HepG2 (cell line): ENCODE measurements around the gene CDH23. TPM values are rescaled to one million over a fixed set of nuclear protein-coding genes. Genes with fewer than 3 reads are reported as not detected.

Experiments
- ATAC-seq: fragments of 200-7000 bp; cut with Tn5 transposase; 3 replicates; pipeline ENCODE4 v1.9.1; 2020; ENCODE audit warnings: mild to moderate bottlenecking, moderate library complexity
- BruUV-seq: library from RNA; stranded (reverse); fragments of 400-500 nt; replicated peaks from 2 replicates; lab custom pipeline; 2021; lab: Mats Ljungman, UMichigan
- CTCF ChIA-PET: fragments of 300-600 bp; formaldehyde crosslinking; extraction: SDS; loops from one replicate; lab custom pipeline; 2021; ENCODE audit warnings: low total read pairs, inconsistent platforms, low intra/inter-chr PET ratio; lab: Yijun Ruan, JAX
- POLR2A ChIA-PET: fragments of 350-600 bp; sonication (Branson Sonifier 250); formaldehyde crosslinking; loops from one replicate; lab custom pipeline; 2020; ENCODE audit warnings: antibody characterized with exemption, inconsistent platforms; lab: Yijun Ruan, JAX
- DNase-seq: peaks from one replicate; pipeline ENCODE4 v3.0.0-alpha.2; 2015; ENCODE audit warnings: low spot score
- FAIRE-seq: peaks from 3 replicates; lab custom pipeline; 2011; peaks lifted over from hg19 to GRCh38; lab: Jason Lieb, UNC
- H2AFZ ChIP-seq: one replicate; pipeline ENCODE4 v1.6.1; 2011; ENCODE audit warnings: low read length, inconsistent platforms
- H3K27ac ChIP-seq: fragments of 300-600 bp; 3 replicates; pipeline ENCODE4 v1.8.0; 2011; ENCODE audit warnings: mixed run types, mild to moderate bottlenecking, mixed read lengths, low read length, inconsistent platforms; ENCODE audit not compliant: insufficient read depth; ENCODE audit errors: extremely low read length
- H3K27me3 ChIP-seq, 2 experiments: fragments of 200-600 bp in 1 of 2; 2 replicates in 1 of 2; 3 replicates in 1 of 2; pipeline versions ENCODE4 v1.6.0 to v1.8.0; 2011; ENCODE audit warnings: low read length in 2 of 2, mild to moderate bottlenecking in 2 of 2, moderate library complexity in 2 of 2, inconsistent platforms in 1 of 2; ENCODE audit not compliant: insufficient read depth in 2 of 2, control insufficient read depth in 1 of 2
- H3K36me3 ChIP-seq, 2 experiments: fragments of 200-600 bp in 1 of 2; replicated peaks in 1 of 2; 2 replicates in 1 of 2; 3 replicates in 1 of 2; pipeline versions ENCODE4 v1.5.1 to v1.8.0; 2011; ENCODE audit warnings: low read length in 2 of 2, inconsistent platforms in 1 of 2; ENCODE audit not compliant: insufficient read depth in 2 of 2, control insufficient read depth in 1 of 2
- H3K4me1 ChIP-seq: 2 replicates; pipeline ENCODE4 v1.5.1; 2012; ENCODE audit warnings: low read length, inconsistent platforms; ENCODE audit not compliant: insufficient read depth
- H3K4me2 ChIP-seq: 2 replicates; pipeline ENCODE4 v1.6.0; 2011; ENCODE audit warnings: low read depth, low read length, inconsistent platforms
- H3K4me3 ChIP-seq, 3 experiments: fragments of 200-600 bp in 1 of 3; sonication (generic), shearing (Covaris generic) in 1 of 3; replicated peaks in 1 of 3; 2 replicates each; pipeline ENCODE4 v1.5.1; 2011 to 2016; ENCODE audit warnings: low read length in 3 of 3, inconsistent platforms in 2 of 3, low read depth in 2 of 3, mild to moderate bottlenecking in 2 of 3, control low read depth in 1 of 3, mixed read lengths in 1 of 3; ENCODE audit not compliant: insufficient read depth in 1 of 3
- H3K79me2 ChIP-seq: one replicate; pipeline ENCODE4 v1.6.1; 2011; ENCODE audit warnings: low read length, inconsistent platforms; ENCODE audit not compliant: insufficient read depth
- H3K9ac ChIP-seq: 2 replicates; pipeline ENCODE4 v1.6.0; 2011; ENCODE audit warnings: mild to moderate bottlenecking, low read depth, low read length, inconsistent platforms; ENCODE audit not compliant: insufficient read depth
- H3K9me3 ChIP-seq: 2 replicates; pipeline ENCODE4 v1.5.1; 2012; ENCODE audit warnings: mild to moderate bottlenecking, low read length
- H4K20me1 ChIP-seq: 2 replicates; pipeline ENCODE4 v1.6.0; 2011; ENCODE audit warnings: inconsistent platforms, mild to moderate bottlenecking, low read length, moderate library complexity; ENCODE audit not compliant: insufficient read depth
- ADNP ChIP-seq: sonication (generic); formaldehyde crosslinking; IDR thresholded peaks from 2 replicates; pipeline ENCODE4 v1.4.0; 2020; ENCODE audit warnings: missing genetic modification reagents
- ASH2L ChIP-seq: fragments of 300-600, 200-600 bp; sonication (generic); IDR thresholded peaks from 2 replicates; pipeline ENCODE4 v1.7.0; 2017; ENCODE audit warnings: low read depth, mild to moderate bottlenecking, moderate library complexity, mixed read lengths, low read length; ENCODE audit not compliant: insufficient read length
- ATF7-NPFF ChIP-seq: sonication (generic); formaldehyde crosslinking; IDR thresholded peaks from 2 replicates; pipeline ENCODE4 v1.8.1; 2023; ENCODE audit warnings: mild to moderate bottlenecking, low read depth, missing genetic modification reagents, moderate library complexity
- HOXA7 ChIP-seq: sonication (generic); formaldehyde crosslinking; IDR thresholded peaks from 2 replicates; pipeline ENCODE4 v1.8.1; 2022; ENCODE audit warnings: mild to moderate bottlenecking, missing genetic modification reagents, moderate library complexity
- IKZF4 ChIP-seq: sonication (generic); formaldehyde crosslinking; IDR thresholded peaks from 2 replicates; pipeline ENCODE4 v1.5.1; 2020; ENCODE audit warnings: borderline replicate concordance, mild to moderate bottlenecking, low read depth, missing genetic modification reagents; ENCODE audit errors: not compliant biosample characterization
- JARID2 ChIP-seq: sonication (generic); formaldehyde crosslinking; IDR thresholded peaks from 2 replicates; pipeline ENCODE4 v1.8.1; 2023; ENCODE audit warnings: missing genetic modification reagents, inconsistent platforms; ENCODE audit not compliant: insufficient replicate concordance
- KAT2B ChIP-seq: fragments of 150-350 bp; IDR thresholded peaks from 2 replicates; pipeline ENCODE4 v1.6.1; 2014; ENCODE audit warnings: low read depth, low read length, borderline replicate concordance
- MATR3 ChIP-seq: sonication (generic); formaldehyde crosslinking; IDR thresholded peaks from 2 replicates; pipeline ENCODE4 v1.4.0; 2020; ENCODE audit warnings: missing genetic modification reagents
- SALL1 ChIP-seq: sonication (generic); formaldehyde crosslinking; IDR thresholded peaks from 2 replicates; pipeline ENCODE4 v1.8.0; 2022; ENCODE audit warnings: mild to moderate bottlenecking, missing genetic modification reagents
- ZFP91 ChIP-seq: sonication (generic); formaldehyde crosslinking; IDR thresholded peaks from 2 replicates; pipeline ENCODE4 v1.9.0; 2022; ENCODE audit warnings: missing genetic modification reagents, mild to moderate bottlenecking, borderline replicate concordance
- ZMAT3 ChIP-seq: sonication (generic); formaldehyde crosslinking; conservative IDR thresholded peaks from 2 replicates; pipeline ENCODE4 v1.7.0; 2021; ENCODE audit warnings: missing genetic modification reagents
- ZNF138 ChIP-seq: sonication (generic); formaldehyde crosslinking; IDR thresholded peaks from 2 replicates; pipeline ENCODE4 v1.5.0; 2020; ENCODE audit warnings: mild to moderate bottlenecking, low read depth, missing genetic modification reagents
- ZNF224 ChIP-seq: sonication (generic); formaldehyde crosslinking; IDR thresholded peaks from 2 replicates; pipeline ENCODE4 v1.5.0; 2020; ENCODE audit warnings: mild to moderate bottlenecking, missing genetic modification reagents
- ZNF225 ChIP-seq: sonication (generic); formaldehyde crosslinking; IDR thresholded peaks from 2 replicates; pipeline ENCODE4 v1.4.0; 2020; ENCODE audit warnings: mild to moderate bottlenecking, missing genetic modification reagents
- ZNF232 ChIP-seq: sonication (generic); formaldehyde crosslinking; IDR thresholded peaks from 2 replicates; pipeline ENCODE4 v1.4.0; 2020; ENCODE audit warnings: missing genetic modification reagents, borderline replicate concordance
- ZNF615 ChIP-seq: sonication (generic); formaldehyde crosslinking; IDR thresholded peaks from 2 replicates; pipeline ENCODE4 v1.5.0; 2020; ENCODE audit warnings: mild to moderate bottlenecking, missing genetic modification reagents, borderline replicate concordance
- ZNF879 ChIP-seq: sonication (generic); formaldehyde crosslinking; IDR thresholded peaks from 2 replicates; pipeline ENCODE4 v1.8.1; 2023; ENCODE audit warnings: missing genetic modification reagents
- WGBS: methylation state at CpG from one replicate; pipeline ENCODE4 v1.1.6; 2017; ENCODE audit warnings: low lambda C conversion rate; 5-methylcytosine and 5-hydroxymethylcytosine counted together
- in situ Hi-C: cut with HindIII; loops from 2 replicates; pipeline ENCODE4 v1.10.0; 2017; ENCODE audit warnings: low pct_unique_long_range_greater_than_20kb; ENCODE audit not compliant: extremely low pct_ligation_motif_present
- intact Hi-C: fragments of 100-400 bp; cut with micrococcal nuclease; formaldehyde crosslinking; loops from one replicate; pipeline ENCODE4 v1.10.0; 2022; ENCODE audit not compliant: unreplicated experiment
- polyA plus RNA-seq, 8 experiments: library from polyadenylated mRNA; depleted of rRNA in 3 of 8; stranded (reverse) in 7 of 8; unstranded in 1 of 8; fragments of >200 nt; fragmentation: Illumina TruSeq in 4 of 8; extraction: Trizol in 4 of 8; gene quantifications; 2 replicates each; pipeline versions ENCODE4 v1.2.1 to v1.2.3, GENCODE V29; 2011 to 2016; ENCODE audit warnings: low read depth in 4 of 8, missing spikeins in 1 of 8, mixed read lengths in 1 of 8; ENCODE audit not compliant: insufficient read depth in 1 of 8
- total RNA-seq, 5 experiments: library from RNA; depleted of rRNA; stranded (reverse); fragments of >200 nt; fragmentation: Illumina TruSeq; extraction: Trizol; gene quantifications; 2 replicates each; pipeline ENCODE4 v1.2.3, GENCODE V29; 2016; ENCODE audit warnings: low read depth in 1 of 5
- TF ChIP-seq, protein P1 (sequence below): IDR thresholded peaks from 2 replicates; pipeline ENCODE4 v1.6.1; 2016; ENCODE audit warnings: mild to moderate bottlenecking

Gene CDH23
- total and polyA plus RNA-seq, 2 of the 13 experiments (the other 11 are each of a cell fraction or from before 2014, with no cell fraction given), result 0.13 TPM; not detected in 1

DNA sequence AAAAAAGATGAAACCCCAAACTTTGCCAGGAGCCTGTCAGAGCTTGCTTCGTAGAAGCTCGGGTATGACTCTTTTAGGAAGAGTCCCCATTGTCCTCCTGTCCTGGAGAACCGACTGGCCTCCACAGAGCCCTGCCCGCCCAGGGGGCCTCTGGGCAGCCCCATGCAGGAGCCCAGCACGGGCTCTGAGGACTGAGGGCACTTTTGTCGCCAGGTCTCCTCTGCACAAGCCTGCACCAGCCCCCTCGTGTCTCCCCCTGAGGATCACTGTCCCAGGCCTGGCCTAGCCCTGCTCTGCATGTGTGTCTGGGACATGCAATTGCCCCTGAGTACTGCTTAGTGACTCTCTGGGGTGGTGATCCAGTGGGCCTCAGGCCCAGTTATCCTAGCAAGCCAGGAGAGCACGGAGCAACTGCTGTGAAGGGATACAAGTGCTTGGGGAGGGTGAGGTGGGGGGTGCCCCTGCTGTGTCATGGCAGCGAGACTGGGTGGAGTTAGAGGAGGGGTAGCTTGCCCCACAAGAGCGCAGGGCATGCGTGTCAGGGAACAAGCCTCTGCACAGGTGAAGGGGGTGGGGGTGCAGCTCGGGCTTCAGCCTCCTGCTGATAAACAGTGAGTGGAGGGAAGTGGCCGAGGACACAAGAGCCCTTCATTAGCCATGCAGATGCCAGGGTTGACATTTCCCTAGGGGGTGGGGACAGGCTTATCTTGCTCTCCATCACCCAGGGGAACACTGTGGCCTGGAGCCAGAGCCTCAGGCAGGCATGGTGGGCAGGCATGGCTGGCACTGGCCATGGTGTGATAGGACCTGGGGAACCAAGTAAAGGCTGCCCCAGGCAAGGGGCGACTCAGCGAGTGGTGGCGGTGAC is 179.4 kb downstream of the CDH23 start:
- BruUV-seq, result no TSS peak
- no peak overlapping the region for H3K9ac ChIP-seq
- no peak overlapping the region for H3K4me3 ChIP-seq
- in situ Hi-C loops (no loop called here), intact Hi-C loops (no loop called here)
- H3K36me3 ChIP-seq, result no peaks in the 10 kb centered on the region
- H2AFZ ChIP-seq, result no peak overlapping the region
- no peak for ATAC-seq
- no peaks in the 10 kb centered on the region for H3K9me3 ChIP-seq
- 28% methylated on average over 11 of the region's 16 CpGs for WGBS
- H3K27ac ChIP-seq, result no peak overlapping the region
- peaks cover 4 to 46% of the 10 kb centered on the region in 2 experiments; a peak in 3 of 5 replicates for H3K27me3 ChIP-seq
- H3K79me2 ChIP-seq, result no peaks in the 10 kb centered on the region
- H4K20me1 ChIP-seq, result no peaks in the 10 kb centered on the region
- no peak for FAIRE-seq
- TF ChIP-seq ZNF615 (no peak), ATF7-NPFF (CRISPR knock-in tag) (no peak), HOXA7 (CRISPR knock-in tag) (no peak), ADNP (CRISPR knock-in tag) (no peak), ASH2L (no peak), ZNF879 (CRISPR knock-in tag) (no peak), IKZF4 (CRISPR knock-in tag) (no peak), SALL1 (CRISPR knock-in tag) (no peak), ZFP91 (CRISPR knock-in tag) (no peak), ZNF232 (CRISPR knock-in tag) (no peak), ZNF225 (CRISPR knock-in tag) (no peak), JARID2 (CRISPR knock-in tag) (no peak), MATR3 (CRISPR knock-in tag) (no peak), ZNF138 (CRISPR knock-in tag) (no peak), KAT2B (no peak), ZMAT3 (CRISPR knock-in tag) (no peak), ZNF224 (CRISPR knock-in tag) (no peak)
- TF ChIP-seq, protein P1, sequence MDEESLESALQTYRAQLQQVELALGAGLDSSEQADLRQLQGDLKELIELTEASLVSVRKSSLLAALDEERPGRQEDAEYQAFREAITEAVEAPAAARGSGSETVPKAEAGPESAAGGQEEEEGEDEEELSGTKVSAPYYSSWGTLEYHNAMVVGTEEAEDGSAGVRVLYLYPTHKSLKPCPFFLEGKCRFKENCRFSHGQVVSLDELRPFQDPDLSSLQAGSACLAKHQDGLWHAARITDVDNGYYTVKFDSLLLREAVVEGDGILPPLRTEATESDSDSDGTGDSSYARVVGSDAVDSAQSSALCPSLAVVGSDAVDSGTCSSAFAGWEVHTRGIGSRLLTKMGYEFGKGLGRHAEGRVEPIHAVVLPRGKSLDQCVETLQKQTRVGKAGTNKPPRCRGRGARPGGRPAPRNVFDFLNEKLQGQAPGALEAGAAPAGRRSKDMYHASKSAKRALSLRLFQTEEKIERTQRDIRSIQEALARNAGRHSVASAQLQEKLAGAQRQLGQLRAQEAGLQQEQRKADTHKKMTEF, result no peak
- no peak overlapping the region for H3K4me2 ChIP-seq
- no peak for DNase-seq
- no peaks in the 10 kb centered on the region for H3K4me1 ChIP-seq
- CTCF ChIA-PET, result no interaction called here
- POLR2A ChIA-PET, result no interaction called here
